Measurements from ENCODE around the gene TGFB1I1. TPM values are rescaled to one million over a fixed set of nuclear protein-coding genes. Genes with fewer than 3 reads are reported as not detected.

TGFB1I1 gene
- total and polyA plus RNA-seq, 2 of the 13 experiments (the other 11 are each of a cell fraction or from before 2014, with no cell fraction given), result 0.80 to 2.9 TPM

- TF ChIP-seq SPEN (CRISPR knock-in tag; IDR thresholded peaks at IDR 0.05; ENCODE audit: low read depth) (peak; percentile 47; the same call in 1 of the 2 replicates), ZNF687 (CRISPR knock-in tag; IDR thresholded peaks at IDR 0.05) (peak; percentile 61), PAF1 (CRISPR knock-in tag; IDR thresholded peaks at IDR 0.05) (no peak), RCOR2 (CRISPR knock-in tag; IDR thresholded peaks at IDR 0.05) (peak; percentile 65; the same call in 1 of the 2 replicates), ZBTB1 (CRISPR knock-in tag; IDR thresholded peaks at IDR 0.05; ENCODE audit: borderline replicate concordance) (no peak), SP4 (CRISPR knock-in tag; IDR thresholded peaks at IDR 0.05) (no peak), ATF5 (CRISPR knock-in tag; IDR thresholded peaks at IDR 0.05; ENCODE audit: low read depth) (no peak), THRA (CRISPR knock-in tag; IDR thresholded peaks at IDR 0.05; ENCODE audit: borderline replicate concordance) (peak; percentile 56; the same call in 1 of the 2 replicates), SNAPC4 (CRISPR knock-in tag; IDR thresholded peaks at IDR 0.05) (no peak), ZBTB38 (CRISPR knock-in tag; IDR thresholded peaks at IDR 0.05) (no peak), ZNF644 (CRISPR knock-in tag; IDR thresholded peaks at IDR 0.05; ENCODE audit: low read depth) (no peak), ZNF329 (CRISPR knock-in tag; IDR thresholded peaks at IDR 0.05; ENCODE audit: low read depth) (no peak), ZNF562 (CRISPR knock-in tag; IDR thresholded peaks at IDR 0.05; ENCODE audit: borderline replicate concordance) (no peak), NKX3-1 (CRISPR knock-in tag; IDR thresholded peaks at IDR 0.05) (no peak), GLMP (CRISPR knock-in tag; IDR thresholded peaks at IDR 0.05; ENCODE audit: borderline replicate concordance) (no peak)
Measured at GRCh38 chr16:31451681-31452351, 20.1 kb upstream of the TGFB1I1 start (continued).
